ENCODE results near the gene CEP350.
"Not testable (repeated sequence)": the region's sequence is repeated elsewhere in the genome, so short reads cannot be mapped to it uniquely, and the experiment has no call there.

CEP350 gene

DNA sequence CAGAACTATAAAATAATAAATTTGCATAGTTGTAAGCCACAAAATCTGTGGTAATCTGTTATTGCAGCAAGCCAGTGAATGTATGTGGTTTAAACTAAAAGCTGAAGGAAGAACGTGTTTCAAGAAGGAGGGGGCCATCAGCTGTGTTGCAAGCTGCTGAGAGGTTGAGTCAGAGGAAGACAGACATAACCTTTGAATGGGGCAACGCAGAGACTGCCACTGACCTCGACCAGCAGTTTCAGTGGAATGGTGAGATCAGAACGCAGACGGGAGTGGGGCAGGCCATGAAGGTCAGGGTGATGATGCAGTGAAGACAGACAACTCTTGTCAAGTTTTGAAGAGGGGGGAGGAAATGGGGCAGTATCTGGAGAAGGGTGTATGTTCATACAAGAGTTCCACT, 176.9 kb downstream of the CEP350 start:
- DNase-seq, result peak; percentile 86

- no peak for DNase-seq
These were observed 178.6 kb downstream of the CEP350 start for GRCh38 chr1:180133193-180133592.

DNA sequence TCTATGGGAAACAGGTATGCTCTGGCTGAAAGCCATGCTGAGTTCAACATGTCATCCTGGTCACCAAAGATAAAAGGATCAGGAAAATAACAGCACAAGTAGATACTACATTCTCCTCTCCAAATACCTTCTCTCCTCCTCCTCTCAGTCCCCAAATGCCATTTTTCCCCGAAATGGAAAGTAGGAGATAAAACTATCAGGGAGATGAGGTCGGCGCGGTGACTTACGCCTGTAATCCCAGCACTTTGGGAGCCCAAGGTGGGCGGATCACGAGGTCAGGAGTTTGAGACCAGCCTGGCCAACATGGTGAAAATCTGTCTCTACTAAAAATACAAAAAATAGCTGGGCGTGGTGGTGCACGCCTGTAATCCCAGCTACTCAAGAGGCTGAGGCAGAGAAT, 179.1 kb downstream of the CEP350 start:
- DNase-seq, result not testable (repeated sequence)

- DNase-seq, result peak; percentile 29
These were observed 180.9 kb downstream of the CEP350 start for GRCh38 chr1:180135535-180135934.

GRCh38 chr1:180136331-180136967, 181.8 kb downstream of the CEP350 start:
- DNase-seq, result no peak

DNA sequence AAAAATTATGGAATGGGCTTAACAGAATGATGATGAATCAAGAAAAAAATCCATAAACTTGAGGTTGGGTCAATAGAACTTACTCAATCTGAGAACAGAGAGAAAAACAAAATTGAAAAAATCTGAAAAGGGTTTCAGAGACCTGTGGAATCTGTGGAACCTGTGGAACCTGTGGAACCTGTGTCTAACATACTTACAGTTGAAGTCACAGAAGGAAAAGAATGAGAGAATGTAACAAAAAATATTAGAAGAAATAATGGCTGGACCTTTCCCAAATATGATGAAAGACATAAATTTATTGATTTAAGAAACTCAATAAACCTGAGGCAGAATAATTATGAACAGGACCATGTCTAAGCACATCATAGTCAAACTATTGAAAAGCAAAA, 182.4 kb downstream of the CEP350 start:
- DNase-seq, result no peak

GRCh38 chr1:180137776-180138175, 183.2 kb downstream of the CEP350 start:
- DNase-seq, result no peak

GRCh38 chr1:180141381-180141934, 186.8 kb downstream of the CEP350 start:
- no peak for DNase-seq

DNA sequence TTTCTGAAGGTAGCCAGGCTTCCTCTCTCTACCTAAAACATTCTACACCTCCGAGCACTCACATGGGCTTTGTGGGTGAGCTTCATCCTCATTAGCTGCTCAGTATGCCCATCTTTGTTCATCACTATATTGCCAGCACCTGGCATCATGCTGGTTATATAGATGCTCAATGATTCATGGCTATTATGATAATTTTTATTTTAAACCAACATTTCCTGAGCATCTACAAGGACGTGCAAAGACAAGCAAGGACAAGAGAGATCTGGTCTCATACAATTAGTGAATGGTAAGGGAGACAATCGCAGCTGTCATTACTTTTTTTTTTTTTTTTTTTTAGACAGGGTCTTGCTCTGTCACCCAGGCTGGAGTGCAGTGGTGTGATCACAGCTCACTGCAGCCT, 188.7 kb downstream of the CEP350 start:
- no peak for DNase-seq

DNA sequence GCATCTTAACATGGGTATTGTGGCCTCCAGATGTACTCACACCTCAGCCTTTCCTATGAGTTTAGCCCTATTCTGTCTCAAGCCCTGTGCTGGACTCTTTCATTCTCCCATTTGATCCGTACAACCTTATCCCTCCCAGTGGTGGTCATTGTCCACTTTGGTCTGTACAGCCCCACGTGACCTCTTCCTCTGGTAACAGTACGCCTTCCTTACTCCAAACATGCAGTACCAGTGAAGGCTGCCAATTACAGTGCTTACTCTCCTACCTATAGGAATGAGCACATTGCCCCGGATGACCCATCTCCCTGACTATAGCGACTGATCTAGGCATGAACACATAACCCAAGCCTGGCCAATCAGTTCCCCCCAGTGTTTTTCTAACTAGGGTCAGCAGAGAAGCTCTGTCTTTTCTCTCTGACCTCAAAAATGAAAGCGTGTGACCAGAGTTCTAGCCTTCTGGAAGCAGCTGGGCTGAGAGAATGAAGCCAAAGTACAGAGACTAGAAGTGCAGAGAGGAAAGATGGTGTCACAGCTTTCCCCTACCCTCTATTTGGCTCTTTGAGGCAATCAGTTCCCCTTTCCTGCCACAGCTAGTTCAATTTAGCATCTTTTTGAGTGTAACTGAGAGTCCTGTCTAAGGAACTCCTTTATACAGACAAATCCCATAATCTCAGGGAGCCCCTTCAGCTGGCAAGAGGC, 190.2 kb downstream of the CEP350 start:
- DNase-seq, result no peak

GRCh38 chr1:180145446-180145845, 190.8 kb downstream of the CEP350 start:
- no peak for DNase-seq

DNA sequence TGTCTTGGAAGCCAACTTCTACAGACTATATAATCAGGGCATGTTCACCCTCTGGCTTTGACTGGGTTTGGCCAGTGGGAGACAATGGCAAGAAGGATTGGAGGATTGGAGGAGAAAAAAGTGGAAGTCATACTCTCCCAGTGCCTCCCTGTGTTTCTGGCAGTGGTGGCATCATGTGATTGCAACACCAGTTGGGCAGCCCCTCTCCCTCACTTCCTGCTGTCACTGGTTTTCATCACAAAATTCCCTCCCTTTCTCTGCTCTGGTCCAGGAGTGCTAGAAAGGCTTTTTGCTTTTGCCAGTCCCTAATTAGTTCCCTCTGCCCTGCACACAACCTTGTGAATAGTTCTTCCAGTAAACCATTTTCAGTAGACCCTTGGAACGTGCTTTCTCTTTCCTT, 196.4 kb downstream of the CEP350 start:
- no peak for DNase-seq

DNA sequence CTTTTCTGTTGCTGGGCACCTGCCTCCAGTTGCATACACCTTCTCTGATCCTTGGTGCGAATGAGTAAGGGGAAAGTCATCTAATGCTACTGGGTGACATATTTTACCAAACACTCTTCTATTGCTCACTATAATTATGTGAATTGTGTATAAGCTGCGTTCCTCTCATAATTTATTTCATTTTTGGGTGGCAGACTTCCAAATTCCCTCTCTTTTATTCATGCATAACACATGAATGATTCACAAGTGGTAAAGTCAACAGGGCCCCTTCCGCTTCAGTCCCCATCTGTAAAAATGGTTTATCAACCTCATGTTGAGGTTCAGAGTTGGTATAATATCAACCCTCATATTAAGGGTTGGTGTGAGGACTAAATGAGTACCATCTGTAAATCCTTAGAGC, 196.9 kb downstream of the CEP350 start:
- peak; percentile 96 for DNase-seq

DNA sequence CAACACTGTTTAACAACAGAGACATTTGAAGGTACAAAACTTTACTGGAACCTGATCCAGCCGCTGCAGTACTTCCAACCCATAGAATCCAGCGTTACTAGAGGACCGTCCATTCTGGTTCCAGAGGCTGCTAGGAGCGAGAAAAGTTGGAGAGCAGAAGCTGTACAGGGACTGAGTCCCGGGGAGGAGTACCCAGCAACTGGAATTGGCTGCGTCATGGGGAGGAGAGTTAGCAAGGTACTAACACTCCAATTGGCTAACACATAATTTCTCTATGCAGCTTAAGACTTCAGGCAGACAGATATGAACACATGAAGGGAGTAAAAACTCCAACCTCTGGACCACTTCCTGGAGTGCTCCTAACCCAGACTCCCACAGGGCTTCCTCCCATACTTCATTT, 198.0 kb downstream of the CEP350 start:
- DNase-seq, result no peak

GRCh38 chr1:180153032-180153431, 198.4 kb downstream of the CEP350 start:
- no peak for DNase-seq

DNA sequence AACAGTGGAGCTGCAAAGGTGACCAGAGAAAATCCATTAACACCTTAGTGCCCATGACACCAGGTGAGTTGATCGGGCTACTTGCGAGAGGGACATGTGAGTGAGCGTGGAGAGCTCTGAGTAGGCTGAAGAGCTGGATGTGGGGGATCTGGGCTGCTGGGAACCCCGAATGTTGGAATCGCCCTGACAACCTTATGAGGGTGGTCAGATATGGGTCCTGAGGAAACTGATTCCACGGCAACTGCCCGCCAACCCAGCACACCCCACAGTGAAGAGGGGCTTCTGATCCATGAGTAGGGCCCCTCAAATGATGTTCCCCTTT, 199.4 kb downstream of the CEP350 start:
- no peak for DNase-seq

DNA sequence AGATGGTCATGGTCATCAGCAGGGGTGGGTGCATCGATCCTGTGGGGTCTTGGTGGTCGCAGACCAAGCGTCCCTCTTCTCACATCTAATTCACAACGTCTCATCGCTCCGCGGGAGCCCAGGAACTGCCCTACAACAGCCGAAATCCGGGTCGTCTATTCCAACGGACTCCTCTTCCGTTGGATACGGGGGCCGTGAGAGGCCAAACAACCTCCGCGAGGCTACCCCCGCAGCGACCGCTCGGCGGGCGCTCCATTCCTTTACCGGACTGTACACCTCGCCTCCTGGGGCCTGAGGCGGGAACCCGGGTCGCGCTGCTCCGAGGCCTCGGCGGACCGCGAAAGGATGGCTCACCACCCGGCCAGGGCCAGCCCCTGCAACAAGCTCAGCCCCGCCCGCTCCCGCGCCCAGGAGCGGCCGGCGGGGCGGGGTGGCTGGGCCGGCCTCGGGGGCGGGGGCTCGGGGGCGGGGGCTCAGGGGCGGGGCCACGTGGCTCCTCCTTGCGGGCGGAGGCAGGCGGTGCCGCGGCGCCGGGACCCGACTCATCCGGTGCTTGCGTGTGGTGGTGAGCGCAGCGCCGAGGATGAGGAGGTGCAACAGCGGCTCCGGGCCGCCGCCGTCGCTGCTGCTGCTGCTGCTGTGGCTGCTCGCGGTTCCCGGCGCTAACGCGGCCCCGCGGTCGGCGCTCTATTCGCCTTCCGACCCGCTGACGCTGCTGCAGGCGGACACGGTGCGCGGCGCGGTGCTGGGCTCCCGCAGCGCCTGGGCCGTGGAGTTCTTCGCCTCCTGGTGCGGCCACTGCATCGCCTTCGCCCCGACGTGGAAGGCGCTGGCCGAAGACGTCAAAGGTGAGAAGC, 199.9 kb downstream of the CEP350 start, which contains the start of gene QSOX1:
Gene QSOX1, plus strand, starts transcription at position 545 of the 857 bp plus-strand sequence. Its CDS starts 39 bp downstream, at position 584.
- peak; percentile 91 for DNase-seq

DNA sequence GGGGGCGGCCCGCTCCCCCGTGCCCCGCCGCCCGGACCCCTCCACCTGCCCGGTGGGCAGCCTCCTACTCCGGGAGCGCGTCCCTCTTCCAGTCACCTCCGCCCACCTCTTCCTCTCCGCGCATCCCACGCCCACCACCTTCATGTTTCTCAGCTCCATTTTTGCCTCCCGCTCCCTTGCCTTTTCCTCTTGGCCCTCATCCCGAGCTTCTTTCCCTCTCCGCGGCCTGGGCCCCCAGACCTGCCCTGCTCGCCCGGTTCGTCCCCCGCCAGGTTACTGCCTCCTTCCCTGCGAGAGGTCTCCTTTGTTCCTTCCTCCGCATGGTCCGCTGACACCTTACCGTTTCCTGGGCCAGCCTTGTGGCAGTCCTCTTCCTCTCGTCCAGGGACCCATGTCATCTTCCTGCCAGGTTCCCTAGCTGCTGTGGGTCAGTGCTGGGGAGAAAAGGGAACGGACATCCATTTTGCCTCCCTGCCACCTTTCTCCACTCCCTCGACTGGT, 200.6 kb downstream of the CEP350 start:
- no peak for DNase-seq

- no peak for DNase-seq
These were observed 201.6 kb downstream of the CEP350 start for GRCh38 chr1:180156201-180156600.

DNA sequence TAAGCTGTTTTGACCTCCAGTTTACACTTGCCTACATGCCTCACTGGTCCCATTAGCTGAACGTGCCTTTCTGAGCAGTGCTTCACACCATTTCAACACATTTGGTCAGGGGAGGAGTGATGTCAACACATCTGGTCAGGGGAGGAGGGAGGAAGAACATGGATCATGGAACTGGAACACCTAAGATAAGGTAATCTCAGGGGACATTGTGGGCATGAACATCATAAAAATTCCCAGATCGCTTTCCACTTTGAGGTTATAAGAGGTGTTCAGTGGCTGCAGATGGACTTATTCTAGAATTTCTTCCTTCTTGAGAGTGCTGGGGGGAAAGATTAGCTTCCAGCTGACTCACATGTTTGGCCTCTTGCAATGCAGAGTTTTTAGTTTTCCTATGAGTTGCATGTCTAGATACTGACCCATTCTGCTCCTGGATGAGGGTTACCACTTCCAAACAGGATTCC, 202.1 kb downstream of the CEP350 start:
- peak; percentile 79 for DNase-seq

DNA sequence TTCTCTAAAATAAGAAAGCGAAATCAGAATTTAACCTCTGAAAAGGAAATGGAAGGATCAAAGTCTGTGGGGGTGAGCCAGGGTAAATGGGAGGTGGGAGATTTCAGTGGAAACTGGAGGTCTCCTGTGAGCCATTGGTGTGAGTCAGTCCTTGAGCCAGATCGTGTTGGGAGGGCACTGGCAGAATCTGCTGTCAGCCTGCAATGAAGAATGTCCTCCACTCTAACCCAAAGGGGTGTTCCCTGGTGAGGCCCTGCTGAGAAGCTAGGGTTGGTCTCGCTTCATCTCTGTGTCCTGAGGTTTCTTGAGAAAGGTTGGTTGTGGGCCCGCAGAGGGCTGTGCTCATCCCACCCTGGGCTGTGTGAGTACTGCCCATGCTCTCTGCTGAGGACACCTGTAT, 202.5 kb downstream of the CEP350 start:
- DNase-seq, result peak; percentile 68

GRCh38 chr1:180157576-180158057, 203.0 kb downstream of the CEP350 start:
- DNase-seq, result no peak
